ENCODE data around the gene CRIP1.

DNA sequence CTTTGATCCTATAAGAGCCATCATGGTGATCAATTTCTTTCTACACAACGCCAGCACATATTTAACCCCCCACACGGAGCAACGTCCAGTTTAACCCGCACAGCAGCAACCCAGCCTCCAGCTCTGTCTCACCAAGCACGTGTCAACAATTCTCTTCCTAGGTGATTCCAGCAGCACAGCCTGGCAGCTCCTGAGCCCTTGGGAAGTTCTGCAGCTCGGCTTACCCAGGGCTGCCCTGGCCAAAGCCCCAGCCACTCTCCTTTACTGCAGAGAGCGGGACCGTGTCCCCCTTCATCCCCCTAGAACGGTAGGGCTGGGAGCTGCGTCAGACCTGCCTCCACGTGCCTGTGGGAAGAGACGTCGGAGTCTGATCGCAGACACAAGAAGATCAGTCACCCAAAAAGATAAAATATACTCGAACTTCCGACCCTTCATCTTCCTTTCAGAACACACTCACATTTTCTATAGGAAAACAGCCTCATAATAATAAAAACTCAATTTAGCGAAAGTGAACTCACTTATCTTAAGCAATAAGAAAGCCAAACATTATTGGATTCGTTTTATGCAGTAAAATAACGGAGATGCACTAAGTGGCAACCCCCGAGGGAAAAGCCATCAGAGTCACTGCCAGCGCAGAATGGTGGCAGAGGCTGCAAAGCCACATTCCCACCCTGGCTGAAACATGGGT, 47.3 kb downstream of the CRIP1 start:
- TF ChIP-seq, protein P1, sequence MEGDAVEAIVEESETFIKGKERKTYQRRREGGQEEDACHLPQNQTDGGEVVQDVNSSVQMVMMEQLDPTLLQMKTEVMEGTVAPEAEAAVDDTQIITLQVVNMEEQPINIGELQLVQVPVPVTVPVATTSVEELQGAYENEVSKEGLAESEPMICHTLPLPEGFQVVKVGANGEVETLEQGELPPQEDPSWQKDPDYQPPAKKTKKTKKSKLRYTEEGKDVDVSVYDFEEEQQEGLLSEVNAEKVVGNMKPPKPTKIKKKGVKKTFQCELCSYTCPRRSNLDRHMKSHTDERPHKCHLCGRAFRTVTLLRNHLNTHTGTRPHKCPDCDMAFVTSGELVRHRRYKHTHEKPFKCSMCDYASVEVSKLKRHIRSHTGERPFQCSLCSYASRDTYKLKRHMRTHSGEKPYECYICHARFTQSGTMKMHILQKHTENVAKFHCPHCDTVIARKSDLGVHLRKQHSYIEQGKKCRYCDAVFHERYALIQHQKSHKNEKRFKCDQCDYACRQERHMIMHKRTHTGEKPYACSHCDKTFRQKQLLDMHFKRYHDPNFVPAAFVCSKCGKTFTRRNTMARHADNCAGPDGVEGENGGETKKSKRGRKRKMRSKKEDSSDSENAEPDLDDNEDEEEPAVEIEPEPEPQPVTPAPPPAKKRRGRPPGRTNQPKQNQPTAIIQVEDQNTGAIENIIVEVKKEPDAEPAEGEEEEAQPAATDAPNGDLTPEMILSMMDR (IDR thresholded peaks at IDR 0.05; ENCODE audit: poor library complexity): no peak
- no peak for TF ChIP-seq EZH2 (IDR thresholded peaks at IDR 0.05; ENCODE audit: borderline replicate concordance)
